Endothelial cell of umbilical vein (primary cell): ENCODE data around the gene MCCC1. TPM values are rescaled to one million over a fixed set of nuclear protein-coding genes. Genes with fewer than 3 reads are reported as not detected.
"Not testable (repeated sequence)": the region's sequence is repeated elsewhere in the genome, so short reads cannot be mapped to it uniquely, and the experiment has no call there.

Experiments
- BruUV-seq: library from RNA; stranded (reverse); fragments of 400-500 nt; replicated peaks from 2 replicates; lab custom pipeline; 2021; lab: Mats Ljungman, UMichigan
- CTCF ChIA-PET: fragments of 300-600, 350-600 bp; sonication (Branson Sonifier 250); formaldehyde crosslinking; loops from one replicate; lab custom pipeline; 2021; ENCODE audit warnings: antibody characterized with exemption, inconsistent platforms; lab: Charles Lee
- POLR2A ChIA-PET: fragments of 300-600, 350-600 bp; sonication (Branson Sonifier 250); formaldehyde crosslinking; loops from one replicate; lab custom pipeline; 2021; ENCODE audit warnings: antibody characterized with exemption, inconsistent platforms; lab: Charles Lee
- DNase-seq: peaks from one replicate; pipeline ENCODE4 v3.0.0-alpha.2; 2011; ENCODE audit warnings: low read depth, low spot score
- FAIRE-seq: peaks from 2 replicates; lab custom pipeline; 2011; peaks lifted over from hg19 to GRCh38; lab: Jason Lieb, UNC
- H2AFZ ChIP-seq: 2 replicates; pipeline ENCODE4 v1.6.0; 2012; ENCODE audit warnings: low read depth, low read length, control low read depth, inconsistent platforms
- H3K27ac ChIP-seq: 2 replicates; pipeline ENCODE4 v1.5.1; 2011; ENCODE audit warnings: low read depth, mild to moderate bottlenecking, control low read depth, low read length, moderate library complexity; ENCODE audit not compliant: insufficient read depth
- H3K27me3 ChIP-seq, 2 experiments: 2 replicates each; pipeline versions ENCODE4 v1.6.0 to v1.6.1; 2011; ENCODE audit warnings: low read length in 2 of 2, mixed read lengths in 1 of 2; ENCODE audit not compliant: control insufficient read depth in 2 of 2, insufficient read depth in 2 of 2
- H3K36me3 ChIP-seq, 2 experiments: 2 replicates in 1 of 2; 3 replicates in 1 of 2; pipeline ENCODE4 v1.5.1; 2011; ENCODE audit warnings: low read length in 2 of 2, mild to moderate bottlenecking in 1 of 2, moderate library complexity in 1 of 2; ENCODE audit not compliant: control insufficient read depth in 2 of 2, insufficient read depth in 2 of 2; ENCODE audit errors: extremely low read depth in 1 of 2
- H3K4me1 ChIP-seq: 3 replicates; pipeline ENCODE4 v1.5.1; 2011; ENCODE audit warnings: mild to moderate bottlenecking, low read length; ENCODE audit not compliant: control insufficient read depth, insufficient read depth; ENCODE audit errors: extremely low read depth
- H3K4me2 ChIP-seq: 2 replicates; pipeline ENCODE4 v1.6.1; 2011; ENCODE audit warnings: low read length, control low read depth, mixed read lengths; ENCODE audit not compliant: insufficient read depth
- H3K4me3 ChIP-seq, 3 experiments: fragments of 200-600 bp in 1 of 3; sonication (generic), shearing (Covaris generic) in 1 of 3; replicated peaks in 1 of 3; 2 replicates each; pipeline ENCODE4 v1.5.1; 2011 to 2016; ENCODE audit warnings: control low read depth in 3 of 3, low read length in 3 of 3, mild to moderate bottlenecking in 2 of 3, inconsistent platforms in 1 of 3, low read depth in 1 of 3, moderate library complexity in 1 of 3; ENCODE audit not compliant: insufficient read depth in 1 of 3
- H3K79me2 ChIP-seq: 2 replicates; pipeline ENCODE4 v1.6.0; 2012; ENCODE audit warnings: low read length, inconsistent platforms; ENCODE audit not compliant: control insufficient read depth, insufficient read depth
- H3K9ac ChIP-seq: replicated peaks from 2 replicates; pipeline ENCODE3; 2011; ENCODE audit warnings: low read length, control low read depth; ENCODE audit not compliant: insufficient read depth; ENCODE audit errors: extremely low read depth
- H3K9me1 ChIP-seq: replicated peaks from 3 replicates; pipeline ENCODE4 v1.6.0; 2011; ENCODE audit warnings: mild to moderate bottlenecking, low read length; ENCODE audit not compliant: control insufficient read depth, insufficient read depth; ENCODE audit errors: extremely low read depth
- H3K9me3 ChIP-seq: replicated peaks from 2 replicates; pipeline ENCODE4 v1.5.1; 2012; ENCODE audit warnings: low read length, inconsistent platforms; ENCODE audit not compliant: control insufficient read depth, insufficient read depth
- H4K20me1 ChIP-seq: replicated peaks from 2 replicates; pipeline ENCODE3; 2011; ENCODE audit warnings: mild to moderate bottlenecking, low read length; ENCODE audit not compliant: control insufficient read depth, insufficient read depth; ENCODE audit errors: extremely low read depth
- EZH2 ChIP-seq: IDR thresholded peaks from 2 replicates; pipeline ENCODE4 v1.6.1; 2012; ENCODE audit warnings: borderline replicate concordance, low read depth, mild to moderate bottlenecking, moderate library complexity, low read length, inconsistent platforms; ENCODE audit not compliant: severe bottlenecking
- FOS ChIP-seq: IDR thresholded peaks from 2 replicates; pipeline ENCODE4 v1.6.1; 2011; ENCODE audit warnings: mild to moderate bottlenecking, low read length, moderate library complexity, borderline replicate concordance; ENCODE audit not compliant: insufficient read depth
- GATA2 ChIP-seq: IDR thresholded peaks from 2 replicates; pipeline ENCODE4 v1.7.0; 2011; ENCODE audit warnings: low read depth, mild to moderate bottlenecking, moderate library complexity, mixed read lengths, low read length; ENCODE audit not compliant: insufficient read length, insufficient read depth
- JUN ChIP-seq: IDR thresholded peaks from 2 replicates; pipeline ENCODE4 v1.6.1; 2011; ENCODE audit warnings: borderline replicate concordance, low read depth; ENCODE audit not compliant: insufficient read length, insufficient read depth
- MYC ChIP-seq: IDR thresholded peaks from one replicate; pipeline ENCODE4 v1.6.1; 2011; ENCODE audit warnings: mild to moderate bottlenecking, low read depth, low read length
- POLR2A ChIP-seq: IDR thresholded peaks from 2 replicates; pipeline ENCODE4 v1.6.1; 2012; ENCODE audit warnings: low read depth, mild to moderate bottlenecking, control low read depth, low read length
- POLR2AphosphoS5 ChIP-seq: IDR thresholded peaks from 2 replicates; pipeline ENCODE4 v1.6.1; 2012; ENCODE audit warnings: low read depth, mild to moderate bottlenecking, control low read depth, low read length, moderate library complexity; ENCODE audit not compliant: insufficient read depth
- dilution Hi-C: fragments of 300-500 bp; cut with MboI; formaldehyde crosslinking; loops from one replicate; pipeline ENCODE4 v1.15.0; 2019; ENCODE audit warnings: low sequenced_read_pairs; ENCODE audit not compliant: extremely low pct_ligation_motif_present
- intact Hi-C: fragments of 100-400 bp; cut with micrococcal nuclease; formaldehyde crosslinking; loops from one replicate; pipeline ENCODE4 v1.10.0; 2022
- polyA plus RNA-seq, 4 experiments: library from polyadenylated mRNA; depleted of rRNA in 3 of 4; stranded (reverse) in 3 of 4; unstranded in 1 of 4; fragments of >200 nt; gene quantifications; 2 replicates each; pipeline versions ENCODE4 v1.2.1 to v1.2.3, GENCODE V29; 2011 to 2012; ENCODE audit warnings: missing spikeins in 1 of 4
- total RNA-seq: library from RNA; stranded (reverse); gene quantifications from 2 replicates; pipeline ENCODE4 v1.2.3, GENCODE V29; 2021
- TF ChIP-seq, protein P1 (sequence below), 2 donors: IDR thresholded peaks; 1 replicate in 1 of 2; 2 replicates in 1 of 2; pipeline ENCODE4 v1.5.1; 2011; ENCODE audit warnings: low read length in 2 of 2, mild to moderate bottlenecking in 2 of 2, moderate library complexity in 2 of 2, control low read depth in 1 of 2, inconsistent platforms in 1 of 2, low read depth in 1 of 2; ENCODE audit not compliant: insufficient read depth in 1 of 2; ENCODE audit errors: extremely low read depth in 1 of 2
- TF ChIP-seq, protein P2 (sequence below): IDR thresholded peaks from 2 replicates; pipeline ENCODE4 v1.6.1; 2011; ENCODE audit not compliant: insufficient read depth, insufficient read length

The MCCC1 gene
- total and polyA plus RNA-seq, 2 donors (not counting 3 experiments of a cell fraction or from before 2014, with no cell fraction given), result 9.2 to 19.7 TPM

DNA sequence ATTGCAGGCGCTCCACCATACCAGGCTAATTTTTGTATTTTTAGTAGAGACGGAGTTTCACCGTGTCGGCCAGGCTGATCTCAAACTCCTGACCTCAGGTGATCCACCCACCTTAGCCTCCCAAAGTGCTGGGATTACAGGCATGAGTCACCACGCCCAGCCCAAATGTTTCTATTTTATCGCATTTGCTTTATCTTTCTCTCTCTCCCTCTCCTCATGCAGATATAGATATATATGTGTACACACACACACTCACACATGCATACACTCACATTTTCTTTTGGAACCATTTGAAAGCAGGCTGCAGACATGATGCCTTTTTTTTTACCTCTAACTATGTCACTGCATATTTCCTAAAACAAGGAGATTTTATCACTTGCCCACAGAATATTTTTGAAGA is 7.3 kb upstream of the MCCC1 start:
- Histone ChIP-seq H4K20me1 (no peaks in the 10 kb centered on the region), H3K4me1 (peaks cover 6% of the 10 kb centered on the region), H3K4me3 (no peak overlapping the region), H3K79me2 (no peaks in the 10 kb centered on the region), H3K36me3 (no peaks in the 10 kb centered on the region), H3K9ac (no peak overlapping the region), H2AFZ (no peak overlapping the region), H3K4me2 (no peak overlapping the region), H3K9me1 (no peaks in the 10 kb centered on the region), H3K27ac (no peak overlapping the region), H3K9me3 (no peaks in the 10 kb centered on the region), H3K27me3 (no peaks in the 10 kb centered on the region)
- DNase-seq, result no peak
- CTCF ChIA-PET, result no interaction called here
- POLR2A ChIA-PET, result no interaction called here
- intact Hi-C loops, result no loop called here
- no peak for FAIRE-seq
- dilution Hi-C loops, result no loop called here
- TF ChIP-seq MYC, result no peak
- TF ChIP-seq POLR2AphosphoS5, result no peak
- TF ChIP-seq, protein P1, sequence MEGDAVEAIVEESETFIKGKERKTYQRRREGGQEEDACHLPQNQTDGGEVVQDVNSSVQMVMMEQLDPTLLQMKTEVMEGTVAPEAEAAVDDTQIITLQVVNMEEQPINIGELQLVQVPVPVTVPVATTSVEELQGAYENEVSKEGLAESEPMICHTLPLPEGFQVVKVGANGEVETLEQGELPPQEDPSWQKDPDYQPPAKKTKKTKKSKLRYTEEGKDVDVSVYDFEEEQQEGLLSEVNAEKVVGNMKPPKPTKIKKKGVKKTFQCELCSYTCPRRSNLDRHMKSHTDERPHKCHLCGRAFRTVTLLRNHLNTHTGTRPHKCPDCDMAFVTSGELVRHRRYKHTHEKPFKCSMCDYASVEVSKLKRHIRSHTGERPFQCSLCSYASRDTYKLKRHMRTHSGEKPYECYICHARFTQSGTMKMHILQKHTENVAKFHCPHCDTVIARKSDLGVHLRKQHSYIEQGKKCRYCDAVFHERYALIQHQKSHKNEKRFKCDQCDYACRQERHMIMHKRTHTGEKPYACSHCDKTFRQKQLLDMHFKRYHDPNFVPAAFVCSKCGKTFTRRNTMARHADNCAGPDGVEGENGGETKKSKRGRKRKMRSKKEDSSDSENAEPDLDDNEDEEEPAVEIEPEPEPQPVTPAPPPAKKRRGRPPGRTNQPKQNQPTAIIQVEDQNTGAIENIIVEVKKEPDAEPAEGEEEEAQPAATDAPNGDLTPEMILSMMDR (IDR thresholded peaks at IDR 0.05; ENCODE audit: extremely low read depth in 1 of 2, insufficient read depth in 1 of 2, low read depth in 1 of 2, low read length in 2 of 2), result no peak
- no peak for TF ChIP-seq GATA2
- no peak for TF ChIP-seq JUN
- TF ChIP-seq, protein P2, sequence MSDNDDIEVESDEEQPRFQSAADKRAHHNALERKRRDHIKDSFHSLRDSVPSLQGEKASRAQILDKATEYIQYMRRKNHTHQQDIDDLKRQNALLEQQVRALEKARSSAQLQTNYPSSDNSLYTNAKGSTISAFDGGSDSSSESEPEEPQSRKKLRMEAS, result no peak
- no peak for TF ChIP-seq POLR2A
- TF ChIP-seq EZH2, result no peak
- TF ChIP-seq FOS, result no peak
- no TSS peak for BruUV-seq

DNA sequence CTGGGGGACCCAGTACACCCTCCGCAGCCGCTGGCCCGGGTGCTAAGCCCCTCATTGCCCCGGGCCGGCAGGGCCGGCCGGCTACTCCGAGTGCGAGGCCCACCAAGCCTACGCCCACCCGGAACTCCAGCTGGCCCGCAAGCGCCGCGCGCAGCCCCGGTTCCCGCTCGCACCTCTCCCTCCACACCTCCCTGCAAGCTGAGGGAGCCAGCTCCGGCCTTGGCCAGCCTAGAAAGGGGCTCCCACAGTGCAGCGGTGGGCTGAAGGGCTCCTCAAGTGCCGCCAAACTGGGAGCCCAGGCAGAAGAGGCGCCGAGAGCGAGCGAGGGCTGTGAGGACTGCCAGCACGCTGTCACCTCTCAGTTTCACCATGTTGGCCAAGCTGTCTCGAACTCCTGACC is 4.7 kb upstream of the MCCC1 start:
- H3K27ac ChIP-seq, H3K79me2 ChIP-seq, POLR2A ChIA-PET, H3K36me3 ChIP-seq, BruUV-seq, H3K9me1 ChIP-seq, dilution Hi-C loops, intact Hi-C loops, DNase-seq, H4K20me1 ChIP-seq, H3K9ac ChIP-seq, H3K27me3 ChIP-seq, H2AFZ ChIP-seq, H3K4me2 ChIP-seq, FAIRE-seq, H3K4me3 ChIP-seq, H3K9me3 ChIP-seq: not testable (repeated sequence)
- H3K4me1 ChIP-seq, result peaks cover 14% of the 10 kb centered on the region
- CTCF ChIA-PET, result interaction anchor here (0.9 kb wide), 1 partner anchor 19 kb away, joined by 4 read pairs; no protein-coding TSS in a partner anchor

DNA sequence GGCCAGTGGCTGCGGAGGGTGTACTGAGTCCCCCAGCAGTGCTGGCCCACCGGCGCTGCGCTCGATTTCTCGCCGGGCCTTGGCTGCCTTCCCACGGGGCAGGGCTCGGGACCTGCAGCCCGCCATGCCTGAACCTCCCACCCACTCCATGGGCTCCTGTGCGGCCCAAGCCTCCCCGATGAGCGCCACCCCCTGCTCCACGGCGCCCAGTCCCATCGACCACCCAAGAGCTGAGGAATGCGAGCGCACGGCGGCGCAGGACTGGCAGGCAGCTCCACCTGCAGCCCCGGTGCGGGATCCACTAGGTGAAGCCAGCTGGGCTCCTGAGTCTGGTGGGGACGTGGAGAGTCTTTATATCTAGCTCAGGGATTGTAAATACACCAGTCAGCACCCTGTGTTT is 1.7 kb upstream of the MCCC1 start:
- dilution Hi-C loops, H3K4me3 ChIP-seq, H3K27me3 ChIP-seq, H3K9me1 ChIP-seq, H3K4me2 ChIP-seq, BruUV-seq, POLR2A ChIA-PET, H3K79me2 ChIP-seq, DNase-seq, H3K36me3 ChIP-seq, intact Hi-C loops, H3K9me3 ChIP-seq, H3K27ac ChIP-seq, H4K20me1 ChIP-seq, FAIRE-seq, H3K9ac ChIP-seq, H2AFZ ChIP-seq: not testable (repeated sequence)
- H3K4me1 ChIP-seq, result peaks cover 15% of the 10 kb centered on the region
- CTCF ChIA-PET, result interaction anchor here (1.0 kb wide), 1 partner anchor 84 kb away, joined by 4 read pairs; no protein-coding TSS in a partner anchor
